HepG2 (cell line): ENCODE data around the gene GNG4. TPM values are rescaled to one million over a fixed set of nuclear protein-coding genes. Genes with fewer than 3 reads are reported as not detected.
A peak's percentile ranks its signal among the peaks of the same experiment; 100 is the strongest.

Source experiments
- ATF7 ChIP-seq, 2 experiments: fragments of 450-650 bp in 1 of 2; sonication (generic) in 1 of 2; formaldehyde crosslinking in 1 of 2; IDR thresholded peaks; 2 replicates each; pipeline versions ENCODE4 v1.4.0 to v1.6.1; 2016 to 2020; ENCODE audit warnings: antibody characterized with exemption in 1 of 2, mild to moderate bottlenecking in 1 of 2, missing genetic modification reagents in 1 of 2
- ATF7-NPFF ChIP-seq: sonication (generic); formaldehyde crosslinking; IDR thresholded peaks from 2 replicates; pipeline ENCODE4 v1.8.1; 2023; ENCODE audit warnings: mild to moderate bottlenecking, low read depth, missing genetic modification reagents, moderate library complexity
- CHD4 ChIP-seq: fragments of 200-600 bp; sonication (generic); IDR thresholded peaks from 2 replicates; pipeline ENCODE4 v1.7.0; 2017; ENCODE audit warnings: mild to moderate bottlenecking, low read length, borderline replicate concordance
- CREM ChIP-seq, 2 experiments: sonication (generic) in 1 of 2; formaldehyde crosslinking in 1 of 2; IDR thresholded peaks; 2 replicates each; pipeline versions ENCODE4 v1.4.0 to v1.6.1; 2016 to 2020; ENCODE audit warnings: antibody characterized with exemption in 1 of 2, mild to moderate bottlenecking in 1 of 2, missing genetic modification reagents in 1 of 2
- HNRNPH1 ChIP-seq: fragments of 200-400 bp; formaldehyde crosslinking; optimal IDR thresholded peaks from 2 replicates; pipeline ENCODE3; 2017; ENCODE audit warnings: mild to moderate bottlenecking, low read depth, low read length
- MED13 ChIP-seq: sonication (generic); formaldehyde crosslinking; IDR thresholded peaks from 2 replicates; pipeline ENCODE4 v1.5.0; 2020; ENCODE audit warnings: missing genetic modification reagents
- MXD4 ChIP-seq: IDR thresholded peaks from 2 replicates; pipeline ENCODE4 v1.6.1; 2016; ENCODE audit warnings: mild to moderate bottlenecking, missing biosample characterization, missing genetic modification reagents
- NFATC3 ChIP-seq: sonication (generic); formaldehyde crosslinking; IDR thresholded peaks from 2 replicates; pipeline ENCODE4 v1.5.1; 2020; ENCODE audit warnings: mild to moderate bottlenecking, missing genetic modification reagents
- PHB2 ChIP-seq: fragments of 450-650 bp; IDR thresholded peaks from 2 replicates; pipeline ENCODE4 v1.6.1; 2018; ENCODE audit not compliant: partially characterized antibody
- ZNF703 ChIP-seq: sonication (generic); formaldehyde crosslinking; IDR thresholded peaks from 2 replicates; pipeline ENCODE4 v1.5.1; 2020; ENCODE audit warnings: missing genetic modification reagents, mild to moderate bottlenecking, moderate library complexity, borderline replicate concordance
- polyA plus RNA-seq, 8 experiments: library from polyadenylated mRNA; depleted of rRNA in 3 of 8; stranded (reverse) in 7 of 8; unstranded in 1 of 8; fragments of >200 nt; fragmentation: Illumina TruSeq in 4 of 8; extraction: Trizol in 4 of 8; gene quantifications; 2 replicates each; pipeline versions ENCODE4 v1.2.1 to v1.2.3, GENCODE V29; 2011 to 2016; ENCODE audit warnings: low read depth in 4 of 8, missing spikeins in 1 of 8, mixed read lengths in 1 of 8; ENCODE audit not compliant: insufficient read depth in 1 of 8
- total RNA-seq, 5 experiments: library from RNA; depleted of rRNA; stranded (reverse); fragments of >200 nt; fragmentation: Illumina TruSeq; extraction: Trizol; gene quantifications; 2 replicates each; pipeline ENCODE4 v1.2.3, GENCODE V29; 2016; ENCODE audit warnings: low read depth in 1 of 5
- TF ChIP-seq, protein P1 (sequence below): sonication (generic); formaldehyde crosslinking; IDR thresholded peaks from 2 replicates; pipeline ENCODE4 v1.9.0; 2021; ENCODE audit warnings: missing genetic modification reagents, borderline replicate concordance
- TF ChIP-seq, protein P2 (sequence below): sonication (generic); formaldehyde crosslinking; IDR thresholded peaks from 2 replicates; pipeline ENCODE4 v1.8.0; 2022; ENCODE audit warnings: mild to moderate bottlenecking, missing genetic modification reagents; ENCODE audit not compliant: insufficient replicate concordance
- TF ChIP-seq, protein P3 (sequence below): sonication (generic); formaldehyde crosslinking; IDR thresholded peaks from 2 replicates; pipeline ENCODE4 v1.4.0; 2020; ENCODE audit warnings: missing genetic modification reagents

GNG4 gene
- total and polyA plus RNA-seq, 2 of the 13 experiments (the other 11 are each of a cell fraction or from before 2014, with no cell fraction given) = 27.1 to 69.5 TPM

DNA sequence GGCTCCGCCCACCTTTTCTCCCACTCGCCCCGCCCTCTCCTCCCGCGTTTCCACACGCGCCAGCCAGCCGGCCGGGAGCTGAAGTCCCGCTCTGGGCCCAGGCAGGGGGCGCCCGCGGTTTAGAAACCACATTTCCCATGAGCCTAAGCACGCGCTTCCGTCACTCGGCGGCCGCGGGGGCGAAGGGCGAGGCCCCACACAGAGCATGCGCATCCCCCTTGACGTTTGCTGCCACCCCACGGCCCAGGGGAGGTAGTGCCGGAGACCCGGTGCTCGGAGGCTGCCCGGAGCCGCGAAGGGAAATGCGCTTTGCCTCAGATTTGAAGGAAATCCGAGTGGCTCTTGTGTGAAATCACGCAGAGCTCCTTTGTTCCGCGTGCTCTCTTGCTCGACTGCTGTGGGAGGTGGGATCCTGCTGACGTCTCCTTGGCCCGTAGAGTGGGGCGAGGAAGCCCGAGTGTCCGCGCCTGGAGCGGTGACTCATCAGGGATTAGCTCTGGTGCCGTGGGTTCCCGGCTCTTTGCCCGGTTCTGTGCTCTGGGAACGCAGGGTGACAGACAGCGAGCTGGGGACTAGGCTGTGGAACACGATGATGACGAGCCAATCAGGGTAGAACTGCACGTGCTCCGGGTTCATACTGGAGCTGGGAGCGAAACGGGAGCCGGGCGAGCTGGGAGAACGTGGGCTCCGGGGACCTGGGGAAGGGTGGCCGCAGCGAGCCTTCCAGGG, 144.9 kb downstream of the GNG4 start (continued):
- TF ChIP-seq MED13 (CRISPR knock-in tag) = no peak
- TF ChIP-seq, protein P1, sequence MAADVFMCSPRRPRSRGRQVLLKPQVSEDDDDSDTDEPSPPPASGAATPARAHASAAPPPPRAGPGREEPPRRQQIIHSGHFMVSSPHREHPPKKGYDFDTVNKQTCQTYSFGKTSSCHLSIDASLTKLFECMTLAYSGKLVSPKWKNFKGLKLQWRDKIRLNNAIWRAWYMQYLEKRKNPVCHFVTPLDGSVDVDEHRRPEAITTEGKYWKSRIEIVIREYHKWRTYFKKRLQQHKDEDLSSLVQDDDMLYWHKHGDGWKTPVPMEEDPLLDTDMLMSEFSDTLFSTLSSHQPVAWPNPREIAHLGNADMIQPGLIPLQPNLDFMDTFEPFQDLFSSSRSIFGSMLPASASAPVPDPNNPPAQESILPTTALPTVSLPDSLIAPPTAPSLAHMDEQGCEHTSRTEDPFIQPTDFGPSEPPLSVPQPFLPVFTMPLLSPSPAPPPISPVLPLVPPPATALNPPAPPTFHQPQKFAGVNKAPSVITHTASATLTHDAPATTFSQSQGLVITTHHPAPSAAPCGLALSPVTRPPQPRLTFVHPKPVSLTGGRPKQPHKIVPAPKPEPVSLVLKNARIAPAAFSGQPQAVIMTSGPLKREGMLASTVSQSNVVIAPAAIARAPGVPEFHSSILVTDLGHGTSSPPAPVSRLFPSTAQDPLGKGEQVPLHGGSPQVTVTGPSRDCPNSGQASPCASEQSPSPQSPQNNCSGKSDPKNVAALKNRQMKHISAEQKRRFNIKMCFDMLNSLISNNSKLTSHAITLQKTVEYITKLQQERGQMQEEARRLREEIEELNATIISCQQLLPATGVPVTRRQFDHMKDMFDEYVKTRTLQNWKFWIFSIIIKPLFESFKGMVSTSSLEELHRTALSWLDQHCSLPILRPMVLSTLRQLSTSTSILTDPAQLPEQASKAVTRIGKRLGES (CRISPR knock-in tag) = no peak; the same call in 1 of the 2 replicates
- no peak for TF ChIP-seq PHB2
- TF ChIP-seq, protein P2, sequence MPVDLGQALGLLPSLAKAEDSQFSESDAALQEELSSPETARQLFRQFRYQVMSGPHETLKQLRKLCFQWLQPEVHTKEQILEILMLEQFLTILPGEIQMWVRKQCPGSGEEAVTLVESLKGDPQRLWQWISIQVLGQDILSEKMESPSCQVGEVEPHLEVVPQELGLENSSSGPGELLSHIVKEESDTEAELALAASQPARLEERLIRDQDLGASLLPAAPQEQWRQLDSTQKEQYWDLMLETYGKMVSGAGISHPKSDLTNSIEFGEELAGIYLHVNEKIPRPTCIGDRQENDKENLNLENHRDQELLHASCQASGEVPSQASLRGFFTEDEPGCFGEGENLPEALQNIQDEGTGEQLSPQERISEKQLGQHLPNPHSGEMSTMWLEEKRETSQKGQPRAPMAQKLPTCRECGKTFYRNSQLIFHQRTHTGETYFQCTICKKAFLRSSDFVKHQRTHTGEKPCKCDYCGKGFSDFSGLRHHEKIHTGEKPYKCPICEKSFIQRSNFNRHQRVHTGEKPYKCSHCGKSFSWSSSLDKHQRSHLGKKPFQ (CRISPR knock-in tag) = peak; percentile 63
- TF ChIP-seq ATF7 (IDR thresholded peaks at IDR 0.05) = no peak
- no peak for TF ChIP-seq ATF7 (CRISPR knock-in tag; IDR thresholded peaks at IDR 0.05)
- TF ChIP-seq HNRNPH1 = no peak
- TF ChIP-seq NFATC3 (CRISPR knock-in tag) = peak; percentile 80; the same call in 1 of the 2 replicates
- TF ChIP-seq, protein P3, sequence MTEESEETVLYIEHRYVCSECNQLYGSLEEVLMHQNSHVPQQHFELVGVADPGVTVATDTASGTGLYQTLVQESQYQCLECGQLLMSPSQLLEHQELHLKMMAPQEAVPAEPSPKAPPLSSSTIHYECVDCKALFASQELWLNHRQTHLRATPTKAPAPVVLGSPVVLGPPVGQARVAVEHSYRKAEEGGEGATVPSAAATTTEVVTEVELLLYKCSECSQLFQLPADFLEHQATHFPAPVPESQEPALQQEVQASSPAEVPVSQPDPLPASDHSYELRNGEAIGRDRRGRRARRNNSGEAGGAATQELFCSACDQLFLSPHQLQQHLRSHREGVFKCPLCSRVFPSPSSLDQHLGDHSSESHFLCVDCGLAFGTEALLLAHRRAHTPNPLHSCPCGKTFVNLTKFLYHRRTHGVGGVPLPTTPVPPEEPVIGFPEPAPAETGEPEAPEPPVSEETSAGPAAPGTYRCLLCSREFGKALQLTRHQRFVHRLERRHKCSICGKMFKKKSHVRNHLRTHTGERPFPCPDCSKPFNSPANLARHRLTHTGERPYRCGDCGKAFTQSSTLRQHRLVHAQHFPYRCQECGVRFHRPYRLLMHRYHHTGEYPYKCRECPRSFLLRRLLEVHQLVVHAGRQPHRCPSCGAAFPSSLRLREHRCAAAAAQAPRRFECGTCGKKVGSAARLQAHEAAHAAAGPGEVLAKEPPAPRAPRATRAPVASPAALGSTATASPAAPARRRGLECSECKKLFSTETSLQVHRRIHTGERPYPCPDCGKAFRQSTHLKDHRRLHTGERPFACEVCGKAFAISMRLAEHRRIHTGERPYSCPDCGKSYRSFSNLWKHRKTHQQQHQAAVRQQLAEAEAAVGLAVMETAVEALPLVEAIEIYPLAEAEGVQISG (CRISPR knock-in tag) = peak; percentile 90
- TF ChIP-seq CHD4 = no peak
- TF ChIP-seq ATF7-NPFF = 0 out of 2 replicates have a peak, but pooled peaks have one; percentile 58
- TF ChIP-seq MXD4 (CRISPR knock-in tag) = no peak; the same call in 1 of the 2 replicates
- TF ChIP-seq CREM (IDR thresholded peaks at IDR 0.05) = peak; percentile 96
- peak; percentile 71; the same call in 1 of the 2 replicates for TF ChIP-seq CREM (CRISPR knock-in tag; IDR thresholded peaks at IDR 0.05)
- no peak for TF ChIP-seq ZNF703 (CRISPR knock-in tag)
